SK-N-SH (cell line): ENCODE data around the gene SLPI. TPM values are rescaled to one million over a fixed set of nuclear protein-coding genes. Genes with fewer than 3 reads are reported as not detected.

Source experiments
- CTCF ChIA-PET: fragments of 300-600, 350-600 bp; formaldehyde crosslinking; extraction: SDS; loops from one replicate; lab custom pipeline; 2021; lab: Yijun Ruan, JAX
- POLR2A ChIA-PET: fragments of 350-600 bp; sonication (Branson Sonifier 250); formaldehyde crosslinking; extraction: SDS; loops from one replicate; lab custom pipeline; 2020; ENCODE audit warnings: antibody characterized with exemption, inconsistent platforms; lab: Yijun Ruan, JAX
- DNase-seq: peaks from one replicate; pipeline ENCODE4 v3.0.0; 2012
- H2AFZ ChIP-seq: fragments of 200-600 bp; sonication (generic); 2 replicates; pipeline ENCODE4 v1.8.1; 2016; ENCODE audit warnings: antibody characterized with exemption, mild to moderate bottlenecking, low read depth
- H3F3A ChIP-seq: fragments of 200-600 bp; sonication (generic); replicated peaks from 2 replicates; pipeline ENCODE3; 2016; ENCODE audit warnings: antibody characterized with exemption, mild to moderate bottlenecking; ENCODE audit not compliant: insufficient read depth
- H3K27ac ChIP-seq, 2 experiments: fragments of 200-500 bp in 1 of 2; fragments of 200-600 bp in 1 of 2; sonication (Bioruptor generic) in 1 of 2; sonication (generic), shearing (Covaris generic) in 1 of 2; 2 replicates each; pipeline versions ENCODE4 v1.5.1 to v1.6.1; 2014 to 2016; ENCODE audit warnings: low read depth in 2 of 2, inconsistent platforms in 1 of 2, low read length in 1 of 2, mild to moderate bottlenecking in 1 of 2, mixed read lengths in 1 of 2
- H3K27me3 ChIP-seq: fragments of 200-600 bp; sonication (generic), shearing (Covaris generic); 2 replicates; pipeline ENCODE4 v1.6.1; 2016; ENCODE audit warnings: mixed run types; ENCODE audit not compliant: insufficient read depth
- H3K36me3 ChIP-seq, 2 experiments: fragments of 200-500 bp in 1 of 2; fragments of 200-600 bp in 1 of 2; sonication (Bioruptor generic) in 1 of 2; sonication (generic) in 1 of 2; replicated peaks in 1 of 2; 2 replicates each; pipeline versions ENCODE3 to v1.5.1; 2014 to 2016; ENCODE audit warnings: low read length in 1 of 2, mild to moderate bottlenecking in 1 of 2; ENCODE audit not compliant: insufficient read depth in 2 of 2, control insufficient read depth in 1 of 2
- H3K4me1 ChIP-seq, 2 experiments: fragments of 200-500 bp in 1 of 2; fragments of 200-600 bp in 1 of 2; sonication (Bioruptor generic) in 1 of 2; sonication (generic), shearing (Covaris generic) in 1 of 2; 2 replicates each; pipeline versions ENCODE4 v1.5.1 to v1.6.1; 2014 to 2016; ENCODE audit warnings: low read depth in 1 of 2, low read length in 1 of 2, mixed run types in 1 of 2; ENCODE audit not compliant: insufficient read depth in 2 of 2, control insufficient read depth in 1 of 2
- H3K4me2 ChIP-seq: fragments of 200-600 bp; sonication (generic), shearing (Covaris generic); 2 replicates; pipeline ENCODE4 v1.6.1; 2017; ENCODE audit warnings: mixed run types
- H3K4me3 ChIP-seq, 2 experiments: fragments of 200-500 bp in 1 of 2; fragments of 200-600 bp in 1 of 2; sonication (Bioruptor generic) in 1 of 2; sonication (generic), shearing (Covaris generic) in 1 of 2; 2 replicates each; pipeline versions ENCODE4 v1.5.1 to v1.8.1; 2014 to 2016; ENCODE audit warnings: low read depth in 2 of 2, inconsistent platforms in 1 of 2, low read length in 1 of 2, mild to moderate bottlenecking in 1 of 2, mixed read lengths in 1 of 2, moderate library complexity in 1 of 2
- H3K79me2 ChIP-seq: fragments of 200-600 bp; sonication (generic); 2 replicates; pipeline ENCODE4 v1.8.1; 2017; ENCODE audit warnings: mild to moderate bottlenecking; ENCODE audit not compliant: insufficient read depth
- H3K9ac ChIP-seq: fragments of 200-600 bp; sonication (generic); 2 replicates; pipeline ENCODE4 v1.6.1; 2017; ENCODE audit warnings: mixed run types
- H3K9me2 ChIP-seq: fragments of 200-600 bp; sonication (generic); 2 replicates; pipeline ENCODE4 v1.6.1; 2017; ENCODE audit warnings: mixed run types
- H3K9me3 ChIP-seq: fragments of 200-600 bp; sonication (generic); 2 replicates; pipeline ENCODE4 v1.6.1; 2017; ENCODE audit warnings: mixed run types, mild to moderate bottlenecking, moderate library complexity
- H4K20me1 ChIP-seq: fragments of 200-600 bp; sonication (generic); 2 replicates; pipeline ENCODE4 v1.6.1; 2017; ENCODE audit warnings: mild to moderate bottlenecking, mixed run types; ENCODE audit not compliant: insufficient read depth
- CHD2 ChIP-seq: fragments of 150-350 bp; IDR thresholded peaks from 2 replicates; pipeline ENCODE4 v1.6.1; 2018; ENCODE audit warnings: low read length; ENCODE audit not compliant: partially characterized antibody
- CTCF ChIP-seq: fragments of 200-600 bp; sonication (generic); IDR thresholded peaks from 2 replicates; pipeline ENCODE4 v1.6.1; 2017; ENCODE audit warnings: antibody characterized with exemption, mild to moderate bottlenecking, moderate library complexity
- EP300 ChIP-seq, 2 experiments: IDR thresholded peaks; 2 replicates each; pipeline versions ENCODE4 v1.4.0 to v1.6.1; 2012; ENCODE audit warnings: borderline replicate concordance in 1 of 2, low read depth in 1 of 2, low read length in 1 of 2
- EZH2phosphoT487 ChIP-seq: fragments of 200-600 bp; sonication (generic); IDR thresholded peaks from 2 replicates; pipeline ENCODE4 v1.6.1; 2017; ENCODE audit warnings: low read depth, mixed run types, mild to moderate bottlenecking, antibody characterized with exemption, moderate library complexity, borderline replicate concordance
- FOSL2 ChIP-seq: IDR thresholded peaks from 2 replicates; pipeline ENCODE4 v1.4.0; 2012; ENCODE audit warnings: low read depth, mild to moderate bottlenecking, moderate library complexity, borderline replicate concordance
- FOXJ3 ChIP-seq: sonication (generic); formaldehyde crosslinking; IDR thresholded peaks from 2 replicates; pipeline ENCODE4 v1.5.1; 2020; ENCODE audit warnings: mild to moderate bottlenecking, missing genetic modification reagents
- NRF1 ChIP-seq: IDR thresholded peaks from 2 replicates; pipeline ENCODE4 v1.6.1; 2012; ENCODE audit warnings: low read depth, mild to moderate bottlenecking, low read length
- PBX3 ChIP-seq: IDR thresholded peaks from 2 replicates; pipeline ENCODE4; 2012
- RAD21 ChIP-seq: IDR thresholded peaks from 2 replicates; pipeline ENCODE4 v1.6.1; 2012; ENCODE audit warnings: mild to moderate bottlenecking, low read length
- RCOR1 ChIP-seq: fragments of 150-350 bp; IDR thresholded peaks from 2 replicates; pipeline ENCODE4 v1.6.1; 2017; ENCODE audit warnings: antibody characterized with exemption, low read length
- RXRA ChIP-seq: IDR thresholded peaks from 2 replicates; pipeline ENCODE4 v1.4.0; 2012; ENCODE audit warnings: low read depth, mild to moderate bottlenecking, borderline replicate concordance
- SIN3A ChIP-seq: IDR thresholded peaks from 2 replicates; pipeline ENCODE4 v1.6.1; 2012; ENCODE audit warnings: low read depth, mild to moderate bottlenecking, low read length, moderate library complexity, borderline replicate concordance
- SMC3 ChIP-seq: IDR thresholded peaks from 2 replicates; pipeline ENCODE4 v1.6.1; 2012; ENCODE audit warnings: low read depth, low read length, improper control_type of control experiment
- USF2 ChIP-seq: fragments of 150-350 bp; IDR thresholded peaks from 2 replicates; pipeline ENCODE4 v1.6.1; 2017; ENCODE audit warnings: antibody characterized with exemption, low read length, low read depth, borderline replicate concordance
- YY1 ChIP-seq: IDR thresholded peaks from 2 replicates; pipeline ENCODE4 v1.4.0; 2012; ENCODE audit warnings: low read depth, mild to moderate bottlenecking
- WGBS: methylation state at CpG from one replicate; pipeline ENCODE4 v1.1.6; 2017; ENCODE audit warnings: low lambda C conversion rate; 5-methylcytosine and 5-hydroxymethylcytosine counted together
- polyA plus RNA-seq, 3 experiments: library from polyadenylated mRNA; depleted of rRNA; stranded (reverse); fragments of >200 nt; gene quantifications; 2 replicates each; pipeline ENCODE4 v1.2.3, GENCODE V29; 2012
- TF ChIP-seq, protein P1 (sequence below): IDR thresholded peaks from 2 replicates; pipeline ENCODE4 v1.4.0; 2012; ENCODE audit warnings: low read depth, borderline replicate concordance
- TF ChIP-seq, protein P2 (sequence below): IDR thresholded peaks from 2 replicates; pipeline ENCODE4 v1.4.0; 2012; ENCODE audit warnings: low read depth
- TF ChIP-seq, protein P3 (sequence below): fragments of 150-350 bp; IDR thresholded peaks from 2 replicates; pipeline ENCODE4 v1.6.1; 2016; ENCODE audit warnings: mild to moderate bottlenecking, low read depth, low read length

Gene SLPI
- polyA plus RNA-seq, 1 of the 3 experiments (the other 2 are of a cell fraction) = not detected

- DNase-seq = no peak
- H3K36me3 ChIP-seq = no peaks in the 10 kb centered on the region
- H3K4me1 ChIP-seq = no peaks in the 10 kb centered on the region
- H3K27me3 ChIP-seq = peaks cover 31% of the 10 kb centered on the region
- ChIA-PET CTCF (interaction anchor here (1.0 to 6.0 kb wide), 5 partner anchors 10 to 240 kb away, joined by 3 to 33 read pairs (median 6); no protein-coding TSS in a partner anchor), POLR2A (no interaction called here)
- no peak overlapping the region for H3K27ac ChIP-seq
- H2AFZ ChIP-seq = no peak overlapping the region
- H3F3A ChIP-seq = no peaks in the 10 kb centered on the region
- H3K9me2 ChIP-seq = no peaks in the 10 kb centered on the region
- H3K79me2 ChIP-seq = no peaks in the 10 kb centered on the region
- H3K4me3 ChIP-seq = no peak overlapping the region
- no peak overlapping the region for H3K9ac ChIP-seq
- no peaks in the 10 kb centered on the region for H3K9me3 ChIP-seq
- H4K20me1 ChIP-seq = no peaks in the 10 kb centered on the region
- WGBS = 23% methylated on average over 4 of the region's 4 CpGs
- H3K4me2 ChIP-seq = no peak overlapping the region
- TF ChIP-seq, protein P1, sequence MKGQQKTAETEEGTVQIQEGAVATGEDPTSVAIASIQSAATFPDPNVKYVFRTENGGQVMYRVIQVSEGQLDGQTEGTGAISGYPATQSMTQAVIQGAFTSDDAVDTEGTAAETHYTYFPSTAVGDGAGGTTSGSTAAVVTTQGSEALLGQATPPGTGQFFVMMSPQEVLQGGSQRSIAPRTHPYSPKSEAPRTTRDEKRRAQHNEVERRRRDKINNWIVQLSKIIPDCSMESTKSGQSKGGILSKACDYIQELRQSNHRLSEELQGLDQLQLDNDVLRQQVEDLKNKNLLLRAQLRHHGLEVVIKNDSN = no peak
- TF ChIP-seq, protein P2, sequence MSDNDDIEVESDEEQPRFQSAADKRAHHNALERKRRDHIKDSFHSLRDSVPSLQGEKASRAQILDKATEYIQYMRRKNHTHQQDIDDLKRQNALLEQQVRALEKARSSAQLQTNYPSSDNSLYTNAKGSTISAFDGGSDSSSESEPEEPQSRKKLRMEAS = no peak
- no peak for TF ChIP-seq EZH2phosphoT487
- no peak for TF ChIP-seq EP300 (IDR thresholded peaks at IDR 0.05; ENCODE audit: borderline replicate concordance in 1 of 2, low read depth in 1 of 2, low read length in 1 of 2)
- no peak for TF ChIP-seq SMC3
- TF ChIP-seq RCOR1 = no peak
- TF ChIP-seq RXRA = no peak
- no peak for TF ChIP-seq FOSL2
- TF ChIP-seq USF2 = no peak
- no peak for TF ChIP-seq YY1
- no peak for TF ChIP-seq RAD21
- TF ChIP-seq, protein P3, sequence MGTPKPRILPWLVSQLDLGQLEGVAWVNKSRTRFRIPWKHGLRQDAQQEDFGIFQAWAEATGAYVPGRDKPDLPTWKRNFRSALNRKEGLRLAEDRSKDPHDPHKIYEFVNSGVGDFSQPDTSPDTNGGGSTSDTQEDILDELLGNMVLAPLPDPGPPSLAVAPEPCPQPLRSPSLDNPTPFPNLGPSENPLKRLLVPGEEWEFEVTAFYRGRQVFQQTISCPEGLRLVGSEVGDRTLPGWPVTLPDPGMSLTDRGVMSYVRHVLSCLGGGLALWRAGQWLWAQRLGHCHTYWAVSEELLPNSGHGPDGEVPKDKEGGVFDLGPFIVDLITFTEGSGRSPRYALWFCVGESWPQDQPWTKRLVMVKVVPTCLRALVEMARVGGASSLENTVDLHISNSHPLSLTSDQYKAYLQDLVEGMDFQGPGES = no peak
- no peak for TF ChIP-seq NRF1
- TF ChIP-seq SIN3A = no peak
- no peak for TF ChIP-seq FOXJ3 (CRISPR knock-in tag)
- no peak for TF ChIP-seq CHD2
- TF ChIP-seq CTCF = no peak
- TF ChIP-seq PBX3 = no peak
Observed at GRCh38 chr20:45283551-45284057, 29.2 kb upstream of the SLPI start.
